Thoracic aorta (tissue), 2 donors: ENCODE results near the gene UNC80. TPM values are rescaled to one million over a fixed set of nuclear protein-coding genes. Genes with fewer than 3 reads are reported as not detected.

Source experiments
- ATAC-seq: fragments of 150-250 bp; one replicate; pipeline ENCODE4 v1.8.0; 2017; ENCODE audit warnings: low read depth; ENCODE audit not compliant: insufficient number of reproducible peaks, low FRiP score
- DNase-seq: peaks from one replicate; pipeline ENCODE4 v3.0.0-alpha.2; 2020; ENCODE audit warnings: low spot score
- H3K27ac ChIP-seq, 2 donors: fragments of 200-600 bp; sonication (generic); 1 replicate in 1 of 2; 2 replicates in 1 of 2; pipeline ENCODE4 v1.5.1; 2016; ENCODE audit warnings: mild to moderate bottlenecking in 2 of 2, moderate library complexity in 2 of 2
- H3K27me3 ChIP-seq: fragments of 200-600 bp; sonication (generic); replicated peaks from 2 replicates; pipeline ENCODE4 v1.6.0; 2016; ENCODE audit warnings: mild to moderate bottlenecking; ENCODE audit not compliant: insufficient read depth
- H3K36me3 ChIP-seq: fragments of 200-600 bp; sonication (generic); one replicate; pipeline ENCODE4 v1.5.1; 2016
- H3K4me1 ChIP-seq, 2 donors: fragments of 200-600 bp; sonication (generic); 1 replicate in 1 of 2; 2 replicates in 1 of 2; pipeline versions ENCODE4 v1.5.1 to v1.6.0; 2016; ENCODE audit warnings: low read depth in 2 of 2, mild to moderate bottlenecking in 1 of 2; ENCODE audit not compliant: control insufficient read depth in 1 of 2
- H3K4me3 ChIP-seq: fragments of 200-600 bp; sonication (generic); 2 replicates; pipeline ENCODE4 v1.5.1; 2016; ENCODE audit warnings: mild to moderate bottlenecking
- H3K9me3 ChIP-seq: fragments of 200-600 bp; sonication (generic); 2 replicates; pipeline ENCODE4 v1.5.1; 2016
- total RNA-seq, 2 donors: library from RNA; depleted of rRNA; stranded (reverse); fragments of >200 nt; gene quantifications; one replicate each; pipeline versions ENCODE4 v1.1.0 to v1.2.3, GENCODE V29; 2016
- TF ChIP-seq, protein P1 (sequence below): fragments of 200-600 bp; sonication (generic); IDR thresholded peaks from one replicate; pipeline ENCODE4 v1.5.1; 2019; ENCODE audit warnings: antibody characterized with exemption

Gene UNC80
- total RNA-seq, 2 donors from 2014 or later = not detected

GRCh38 chr2:209942426-209942825 lies 170.8 kb downstream of the UNC80 start:
- DNase-seq (no peak), ATAC-seq (no peak)
- TF ChIP-seq, protein P1, sequence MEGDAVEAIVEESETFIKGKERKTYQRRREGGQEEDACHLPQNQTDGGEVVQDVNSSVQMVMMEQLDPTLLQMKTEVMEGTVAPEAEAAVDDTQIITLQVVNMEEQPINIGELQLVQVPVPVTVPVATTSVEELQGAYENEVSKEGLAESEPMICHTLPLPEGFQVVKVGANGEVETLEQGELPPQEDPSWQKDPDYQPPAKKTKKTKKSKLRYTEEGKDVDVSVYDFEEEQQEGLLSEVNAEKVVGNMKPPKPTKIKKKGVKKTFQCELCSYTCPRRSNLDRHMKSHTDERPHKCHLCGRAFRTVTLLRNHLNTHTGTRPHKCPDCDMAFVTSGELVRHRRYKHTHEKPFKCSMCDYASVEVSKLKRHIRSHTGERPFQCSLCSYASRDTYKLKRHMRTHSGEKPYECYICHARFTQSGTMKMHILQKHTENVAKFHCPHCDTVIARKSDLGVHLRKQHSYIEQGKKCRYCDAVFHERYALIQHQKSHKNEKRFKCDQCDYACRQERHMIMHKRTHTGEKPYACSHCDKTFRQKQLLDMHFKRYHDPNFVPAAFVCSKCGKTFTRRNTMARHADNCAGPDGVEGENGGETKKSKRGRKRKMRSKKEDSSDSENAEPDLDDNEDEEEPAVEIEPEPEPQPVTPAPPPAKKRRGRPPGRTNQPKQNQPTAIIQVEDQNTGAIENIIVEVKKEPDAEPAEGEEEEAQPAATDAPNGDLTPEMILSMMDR = no peak
- Histone ChIP-seq H3K27ac (no peak overlapping the region), H3K36me3 (no peaks in the 10 kb centered on the region), H3K9me3 (no peaks in the 10 kb centered on the region), H3K4me1 (no peaks in the 10 kb centered on the region), H3K4me3 (no peak overlapping the region), H3K27me3 (no peaks in the 10 kb centered on the region)

DNA sequence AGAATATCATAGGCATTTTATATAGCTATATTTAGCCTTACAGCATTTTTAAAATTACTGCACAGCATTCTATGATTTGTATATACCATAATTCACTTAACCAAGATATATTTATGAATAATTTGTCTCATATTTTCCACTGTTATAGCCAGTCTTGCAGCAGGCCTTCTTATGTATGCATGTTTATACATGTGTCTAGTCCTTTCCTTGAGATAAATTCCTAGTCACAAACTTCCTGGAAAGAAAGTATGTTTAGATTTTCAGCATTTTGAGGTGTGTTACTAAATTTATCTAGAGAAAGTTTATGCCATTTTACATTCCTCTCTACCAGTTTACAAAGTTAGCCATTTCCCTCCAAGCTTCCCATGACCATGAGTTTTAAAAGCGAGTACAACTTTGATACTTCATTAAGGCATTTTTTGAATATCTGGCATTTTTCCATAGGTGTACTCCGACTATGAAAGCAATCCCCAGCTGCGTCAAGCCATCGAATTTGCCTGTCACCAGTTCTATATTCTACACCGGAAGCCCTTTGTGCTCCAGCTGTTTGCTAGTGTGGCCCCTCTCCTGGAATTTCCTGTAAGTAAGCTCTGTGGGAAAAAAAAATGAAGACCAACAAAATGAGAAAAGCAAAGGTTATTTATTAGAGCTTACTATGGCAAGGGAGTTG lies 171.4 kb downstream of the UNC80 start:
- no peaks in the 10 kb centered on the region for H3K9me3 ChIP-seq
- DNase-seq (no peak), ATAC-seq (no peak)
- H3K36me3 ChIP-seq = no peaks in the 10 kb centered on the region
- H3K27ac ChIP-seq = no peak overlapping the region
- no peak overlapping the region for H3K4me3 ChIP-seq
- no peaks in the 10 kb centered on the region for H3K27me3 ChIP-seq
- TF ChIP-seq, protein P1 = no peak
- H3K4me1 ChIP-seq = no peaks in the 10 kb centered on the region

DNA sequence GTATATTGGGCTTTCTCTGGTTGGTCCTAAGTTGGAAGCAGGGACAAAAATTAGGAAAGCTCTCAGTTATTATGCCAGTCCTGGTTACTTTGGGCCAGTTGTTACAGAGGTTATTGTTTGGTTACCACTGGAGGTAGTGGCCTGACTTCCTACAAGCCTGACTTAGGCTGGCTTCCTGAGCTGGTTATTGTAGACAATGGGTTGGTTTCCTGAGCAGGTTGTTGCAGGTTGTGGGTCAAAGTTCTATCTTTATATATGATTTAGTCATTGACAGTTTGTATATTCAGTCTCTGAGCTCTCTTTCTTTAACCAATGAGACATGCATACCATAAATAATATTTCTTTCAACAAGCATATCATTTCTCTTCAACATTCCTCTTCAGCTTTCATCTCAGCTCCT lies 172.1 kb downstream of the UNC80 start:
- Histone ChIP-seq H3K4me3 (no peak overlapping the region), H3K36me3 (no peaks in the 10 kb centered on the region), H3K4me1 (no peaks in the 10 kb centered on the region), H3K9me3 (no peaks in the 10 kb centered on the region), H3K27me3 (no peaks in the 10 kb centered on the region), H3K27ac (no peak overlapping the region)
- DNase-seq (no peak), ATAC-seq (no peak)
- TF ChIP-seq, protein P1 = no peak

GRCh38 chr2:209946539-209946938 lies 174.9 kb downstream of the UNC80 start:
- Histone ChIP-seq H3K4me3 (no peak overlapping the region), H3K9me3 (no peaks in the 10 kb centered on the region), H3K36me3 (no peaks in the 10 kb centered on the region), H3K4me1 (no peaks in the 10 kb centered on the region), H3K27ac (no peak overlapping the region), H3K27me3 (no peaks in the 10 kb centered on the region)
- DNase-seq (no peak), ATAC-seq (no peak)
- TF ChIP-seq, protein P1 = no peak

DNA sequence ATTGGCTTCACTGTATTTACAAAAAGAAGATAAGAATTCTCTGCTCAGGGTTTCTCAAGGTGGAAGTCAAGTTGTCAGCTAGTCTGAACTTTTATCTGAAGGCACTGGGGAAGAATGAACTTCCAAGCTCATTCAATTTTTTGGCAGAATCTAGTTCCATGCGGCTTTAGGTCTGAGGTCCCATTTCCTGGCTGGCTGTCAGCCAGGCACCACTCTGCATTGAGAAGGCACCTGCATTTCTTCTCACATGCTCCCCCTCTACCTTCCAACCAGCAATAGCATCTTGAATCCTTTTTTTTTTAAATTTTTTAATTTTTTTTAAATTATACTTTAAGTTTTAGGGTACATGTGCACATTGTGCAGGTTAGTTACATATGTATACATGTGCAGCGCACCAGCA lies 184.6 kb downstream of the UNC80 start:
- H3K4me1 ChIP-seq = peaks cover 0 to 8% of the 10 kb centered on the region in 2 donors
- H3K4me3 ChIP-seq = no peak overlapping the region
- H3K27me3 ChIP-seq = no peaks in the 10 kb centered on the region
- no peaks in the 10 kb centered on the region for H3K9me3 ChIP-seq
- no peaks in the 10 kb centered on the region for H3K36me3 ChIP-seq
- DNase-seq (no peak), ATAC-seq (no peak)
- TF ChIP-seq, protein P1 = no peak
- no peak overlapping the region for H3K27ac ChIP-seq
